ENCODE results near the gene MUCL3. TPM values are rescaled to one million over a fixed set of nuclear protein-coding genes. Genes with fewer than 3 reads are reported as not detected.

Gene MUCL3, protein sequence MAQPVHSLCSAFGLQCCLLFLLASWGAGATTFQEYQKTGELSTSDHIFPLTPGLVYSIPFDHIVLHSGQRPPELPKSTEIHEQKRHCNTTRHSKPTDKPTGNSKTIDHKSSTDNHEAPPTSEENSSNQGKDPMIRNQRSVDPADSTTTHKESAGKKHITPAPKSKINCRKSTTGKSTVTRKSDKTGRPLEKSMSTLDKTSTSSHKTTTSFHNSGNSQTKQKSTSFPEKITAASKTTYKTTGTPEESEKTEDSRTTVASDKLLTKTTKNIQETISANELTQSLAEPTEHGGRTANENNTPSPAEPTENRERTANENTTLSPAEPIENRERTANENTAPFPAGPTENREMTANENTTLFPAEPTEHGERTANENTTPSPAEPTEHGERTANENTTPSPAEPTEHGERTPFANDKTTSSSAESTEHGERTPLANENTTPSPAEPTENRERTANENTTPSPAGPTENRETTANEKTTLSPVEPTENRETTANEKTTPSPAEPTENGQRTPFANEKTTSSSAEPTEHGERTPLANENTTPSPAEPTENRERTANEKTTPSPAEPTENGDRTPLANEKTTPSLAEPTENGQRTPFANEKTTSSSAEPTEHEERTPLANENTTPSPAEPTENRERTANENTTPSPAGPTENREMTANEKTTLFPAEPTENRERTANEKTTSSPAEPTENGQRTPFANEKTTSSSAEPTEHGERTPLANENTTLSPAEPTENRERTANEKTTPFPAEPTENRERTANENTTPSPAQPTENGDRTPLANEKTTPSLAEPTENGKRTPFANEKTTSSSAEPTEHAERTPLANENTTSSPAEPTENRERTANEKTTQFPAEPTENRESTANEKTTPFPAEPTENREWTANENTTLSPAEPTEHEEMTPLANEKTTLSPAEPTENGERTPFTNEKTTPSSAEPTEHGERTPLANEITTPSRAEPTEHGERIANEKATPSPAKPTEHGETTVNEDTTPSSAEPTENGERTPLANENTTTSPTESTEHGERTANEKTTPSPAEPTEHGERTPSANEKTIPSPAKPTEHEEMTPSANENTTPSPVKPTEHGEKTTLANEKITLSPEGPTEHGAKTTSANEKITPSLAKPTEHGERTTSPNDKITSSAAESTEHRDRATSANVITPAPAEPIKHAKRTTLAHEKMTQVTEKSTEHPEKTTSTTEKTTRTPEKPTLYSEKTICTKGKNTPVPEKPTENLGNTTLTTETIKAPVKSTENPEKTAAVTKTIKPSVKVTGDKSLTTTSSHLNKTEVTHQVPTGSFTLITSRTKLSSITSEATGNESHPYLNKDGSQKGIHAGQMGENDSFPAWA (N-terminal part only)
- not detected in 2 replicates for total RNA-seq

DNA sequence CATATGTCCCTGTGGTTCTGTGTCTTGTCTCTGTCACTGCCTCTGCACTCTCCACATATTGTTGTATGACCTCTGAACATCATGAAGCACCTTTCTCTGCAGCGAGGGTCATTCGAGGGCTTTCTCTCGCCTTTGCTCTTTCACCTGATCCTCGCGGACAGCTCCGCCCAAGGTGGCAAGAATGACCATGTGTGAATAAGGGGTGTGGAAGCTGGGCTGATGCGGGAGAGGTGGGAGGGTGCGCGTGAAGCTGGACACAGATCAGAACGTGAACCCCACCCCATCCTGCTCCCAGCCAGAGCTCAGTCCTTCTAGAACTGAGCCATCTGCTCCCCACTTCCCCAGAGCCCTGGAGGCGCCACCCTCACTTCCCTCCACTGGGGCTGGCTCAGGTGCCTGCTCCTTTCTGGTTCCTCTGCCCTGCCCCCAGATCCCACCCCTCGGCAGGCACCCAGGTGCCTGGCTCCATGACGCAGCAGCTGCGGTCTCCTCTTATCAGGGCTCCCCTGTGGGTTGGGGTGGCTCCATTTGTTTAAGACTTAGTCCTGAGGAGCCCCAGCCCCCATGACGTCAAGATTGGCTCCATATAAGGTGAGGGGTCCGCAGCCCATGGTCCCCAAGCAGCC, at the start of gene MUCL3:
Gene MUCL3 (plus strand): TSS at position 613 of the 626 bp plus-strand sequence. CDS start 27 bp downstream, outside the sequence.
- no peaks in the 10 kb centered on the region for H3K4me1 Mint-ChIP-seq (ENCODE audit: low read depth)
- H3K27ac Mint-ChIP-seq, result no peak within 1 kb of the TSS
- H3K4me3 Mint-ChIP-seq (ENCODE audit: low read depth), result no peak within 1 kb of the TSS
- intact Hi-C loops (cut with micrococcal nuclease), result no loop called here
- H3K27me3 Mint-ChIP-seq (ENCODE audit: low read depth), result peaks cover 45% of the 10 kb centered on the region
- no peaks in the 10 kb centered on the region for H3K9me3 Mint-ChIP-seq
- DNase-seq (ENCODE audit: low spot score), result no peak
- no peaks in the 10 kb centered on the region for H3K36me3 Mint-ChIP-seq (ENCODE audit: low read depth)

DNA sequence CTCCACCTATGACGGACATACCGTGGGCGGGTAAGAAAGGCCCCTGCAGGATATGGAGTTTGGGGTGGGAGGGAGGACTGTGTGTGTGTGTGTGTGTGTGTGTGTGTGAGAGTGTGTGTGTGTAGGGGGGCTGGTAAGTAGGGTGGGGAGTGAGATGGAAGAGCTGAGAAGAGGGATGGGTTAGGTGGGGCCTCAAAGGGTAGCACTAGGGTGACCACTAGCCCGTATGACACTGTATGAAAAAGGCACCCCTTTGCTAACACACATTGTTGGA, 49.4 kb upstream of the MUCL3 start:
- Mint-ChIP-seq H3K27me3 (ENCODE audit: low read depth) (peaks cover 2% of the 10 kb centered on the region), H3K4me3 (ENCODE audit: low read depth) (no peak overlapping the region), H3K36me3 (ENCODE audit: low read depth) (no peaks in the 10 kb centered on the region), H3K9me3 (no peaks in the 10 kb centered on the region), H3K27ac (no peak overlapping the region), H3K4me1 (ENCODE audit: low read depth) (peaks cover 3% of the 10 kb centered on the region)
- intact Hi-C loops (cut with micrococcal nuclease), result no loop called here
- no peak for DNase-seq (ENCODE audit: low spot score)

DNA sequence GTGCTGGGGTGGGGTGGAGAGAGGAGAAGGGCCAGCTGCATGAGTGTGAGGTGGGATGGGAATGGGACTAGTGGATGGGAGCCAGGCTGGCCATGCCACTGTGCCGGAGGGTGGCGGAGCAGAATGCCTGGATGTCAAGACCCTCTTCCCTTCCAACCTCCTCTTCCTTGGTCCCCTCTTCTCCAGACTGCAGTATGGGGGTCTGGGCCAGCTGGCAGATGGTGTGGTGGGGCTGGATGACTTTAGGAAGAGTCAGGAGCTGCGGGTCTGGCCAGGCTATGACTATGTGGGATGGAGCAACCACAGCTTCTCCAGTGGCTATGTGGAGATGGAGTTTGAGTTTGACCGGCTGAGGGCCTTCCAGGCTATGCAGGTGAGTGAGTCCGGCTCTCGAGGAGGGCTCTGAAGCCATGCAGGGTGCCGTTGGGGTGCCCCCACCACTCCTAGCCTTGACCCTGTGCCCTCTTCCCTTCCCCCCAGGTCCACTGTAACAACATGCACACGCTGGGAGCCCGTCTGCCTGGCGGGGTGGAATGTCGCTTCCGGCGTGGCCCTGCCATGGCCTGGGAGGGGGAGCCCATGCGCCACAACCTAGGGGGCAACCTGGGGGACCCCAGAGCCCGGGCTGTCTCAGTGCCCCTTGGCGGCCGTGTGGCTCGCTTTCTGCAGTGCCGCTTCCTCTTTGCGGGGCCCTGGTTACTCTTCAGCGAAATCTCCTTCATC, 48.8 kb upstream of the MUCL3 start:
- H3K4me3 Mint-ChIP-seq (ENCODE audit: low read depth), result no peak overlapping the region
- H3K27me3 Mint-ChIP-seq (ENCODE audit: low read depth), result peaks cover under 1% of the 10 kb centered on the region
- no peaks in the 10 kb centered on the region for H3K36me3 Mint-ChIP-seq (ENCODE audit: low read depth)
- no peaks in the 10 kb centered on the region for H3K9me3 Mint-ChIP-seq
- intact Hi-C loops (cut with micrococcal nuclease), result no loop called here
- no peaks in the 10 kb centered on the region for H3K4me1 Mint-ChIP-seq (ENCODE audit: low read depth)
- no peak for DNase-seq (ENCODE audit: low spot score)
- no peak overlapping the region for H3K27ac Mint-ChIP-seq

DNA sequence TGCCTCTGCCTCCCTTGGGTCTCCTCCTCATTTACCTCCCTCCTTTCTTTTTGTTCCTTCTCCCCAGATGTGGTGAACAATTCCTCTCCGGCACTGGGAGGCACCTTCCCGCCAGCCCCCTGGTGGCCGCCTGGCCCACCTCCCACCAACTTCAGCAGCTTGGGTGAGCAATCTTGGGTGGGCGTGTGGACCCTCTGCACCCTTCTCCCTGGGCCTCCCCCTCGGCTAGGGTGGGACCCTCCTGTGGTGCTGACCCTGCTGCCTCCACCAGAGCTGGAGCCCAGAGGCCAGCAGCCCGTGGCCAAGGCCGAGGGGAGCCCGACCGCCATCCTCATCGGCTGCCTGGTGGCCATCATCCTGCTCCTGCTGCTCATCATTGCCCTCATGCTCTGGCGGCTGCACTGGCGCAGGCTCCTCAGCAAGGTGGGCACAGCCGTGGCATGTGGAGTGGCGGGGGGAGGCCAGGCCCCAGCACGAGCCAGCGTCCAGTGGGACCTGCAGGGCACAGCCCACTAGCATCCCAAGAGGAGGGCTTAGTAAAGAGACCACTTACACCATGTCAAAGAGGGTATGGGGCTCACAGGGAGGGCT, 47.7 kb upstream of the MUCL3 start:
- H3K4me3 Mint-ChIP-seq (ENCODE audit: low read depth), result no peak overlapping the region
- H3K27me3 Mint-ChIP-seq (ENCODE audit: low read depth), result no peaks in the 10 kb centered on the region
- intact Hi-C loops (cut with micrococcal nuclease), result no loop called here
- H3K27ac Mint-ChIP-seq, result no peak overlapping the region
- H3K9me3 Mint-ChIP-seq, result no peaks in the 10 kb centered on the region
- H3K36me3 Mint-ChIP-seq (ENCODE audit: low read depth), result no peaks in the 10 kb centered on the region
- no peak for DNase-seq (ENCODE audit: low spot score)
- H3K4me1 Mint-ChIP-seq (ENCODE audit: low read depth), result no peaks in the 10 kb centered on the region

DNA sequence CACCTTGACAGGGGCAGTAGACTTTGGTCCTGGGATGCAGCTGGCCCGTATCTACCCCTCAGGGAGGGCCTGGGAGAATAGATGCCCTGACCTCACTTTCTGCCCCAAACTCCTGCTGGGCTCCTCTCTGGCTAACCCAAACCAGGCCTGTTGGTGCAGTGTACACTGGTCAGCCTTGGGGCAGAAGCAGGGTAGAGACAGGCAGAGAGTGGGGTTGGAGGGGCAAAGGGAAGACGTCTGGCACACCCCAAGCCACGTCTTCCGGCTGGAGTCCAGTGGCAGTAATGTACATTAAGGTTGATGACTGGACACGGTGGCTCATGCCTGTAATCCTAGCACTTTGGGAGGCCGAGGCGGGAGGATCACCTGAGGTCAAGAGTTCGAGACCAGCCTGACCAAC, 47.1 kb upstream of the MUCL3 start:
- DNase-seq (ENCODE audit: low spot score), result no peak
- Mint-ChIP-seq H3K27ac (no peak overlapping the region), H3K4me3 (ENCODE audit: low read depth) (no peak overlapping the region), H3K4me1 (ENCODE audit: low read depth) (no peaks in the 10 kb centered on the region), H3K36me3 (ENCODE audit: low read depth) (no peaks in the 10 kb centered on the region), H3K9me3 (no peaks in the 10 kb centered on the region), H3K27me3 (ENCODE audit: low read depth) (no peaks in the 10 kb centered on the region)
- intact Hi-C loops (cut with micrococcal nuclease), result no loop called here

DNA sequence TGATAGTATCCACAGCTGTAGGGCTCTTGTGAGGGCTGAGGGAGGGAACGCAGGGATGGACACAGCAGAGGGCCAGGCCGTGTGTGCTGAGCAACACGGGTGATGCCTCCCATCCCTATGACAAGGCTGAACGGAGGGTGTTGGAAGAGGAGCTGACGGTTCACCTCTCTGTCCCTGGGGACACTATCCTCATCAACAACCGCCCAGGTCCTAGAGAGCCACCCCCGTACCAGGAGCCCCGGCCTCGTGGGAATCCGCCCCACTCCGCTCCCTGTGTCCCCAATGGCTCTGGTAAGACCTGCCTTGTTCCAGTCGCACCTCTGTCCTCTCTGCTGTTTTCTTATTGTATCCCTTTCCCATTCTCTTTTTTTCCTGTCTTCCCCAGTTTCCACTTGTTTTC, 46.4 kb upstream of the MUCL3 start:
- Mint-ChIP-seq H3K27me3 (ENCODE audit: low read depth) (no peaks in the 10 kb centered on the region), H3K4me3 (ENCODE audit: low read depth) (no peak overlapping the region), H3K4me1 (ENCODE audit: low read depth) (no peaks in the 10 kb centered on the region), H3K27ac (no peak overlapping the region), H3K9me3 (no peaks in the 10 kb centered on the region), H3K36me3 (ENCODE audit: low read depth) (no peaks in the 10 kb centered on the region)
- no peak for DNase-seq (ENCODE audit: low spot score)
- intact Hi-C loops (cut with micrococcal nuclease), result no loop called here

DNA sequence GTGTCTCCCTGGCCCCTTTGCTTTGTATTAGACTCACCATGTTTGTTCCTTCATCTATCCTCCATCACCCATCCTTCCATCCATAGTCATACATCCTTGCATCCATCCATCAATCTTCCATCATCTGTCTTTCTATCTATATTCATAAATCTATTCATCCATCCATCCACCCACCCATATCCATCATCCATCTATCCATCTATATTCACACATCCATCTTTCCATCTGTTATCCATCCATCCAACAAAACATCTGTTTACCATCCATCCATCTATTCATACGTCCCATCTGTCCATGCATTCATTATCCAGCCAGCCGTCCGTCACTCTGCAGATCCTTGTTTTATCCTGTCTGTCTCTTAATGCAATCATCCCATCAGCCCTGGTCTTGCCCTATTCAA, 45.8 kb upstream of the MUCL3 start:
- no peaks in the 10 kb centered on the region for H3K4me1 Mint-ChIP-seq (ENCODE audit: low read depth)
- no peaks in the 10 kb centered on the region for H3K27me3 Mint-ChIP-seq (ENCODE audit: low read depth)
- no peak for DNase-seq (ENCODE audit: low spot score)
- H3K27ac Mint-ChIP-seq, result no peak overlapping the region
- intact Hi-C loops (cut with micrococcal nuclease), result no loop called here
- H3K9me3 Mint-ChIP-seq, result no peaks in the 10 kb centered on the region
- H3K36me3 Mint-ChIP-seq (ENCODE audit: low read depth), result no peaks in the 10 kb centered on the region
- no peak overlapping the region for H3K4me3 Mint-ChIP-seq (ENCODE audit: low read depth)

DNA sequence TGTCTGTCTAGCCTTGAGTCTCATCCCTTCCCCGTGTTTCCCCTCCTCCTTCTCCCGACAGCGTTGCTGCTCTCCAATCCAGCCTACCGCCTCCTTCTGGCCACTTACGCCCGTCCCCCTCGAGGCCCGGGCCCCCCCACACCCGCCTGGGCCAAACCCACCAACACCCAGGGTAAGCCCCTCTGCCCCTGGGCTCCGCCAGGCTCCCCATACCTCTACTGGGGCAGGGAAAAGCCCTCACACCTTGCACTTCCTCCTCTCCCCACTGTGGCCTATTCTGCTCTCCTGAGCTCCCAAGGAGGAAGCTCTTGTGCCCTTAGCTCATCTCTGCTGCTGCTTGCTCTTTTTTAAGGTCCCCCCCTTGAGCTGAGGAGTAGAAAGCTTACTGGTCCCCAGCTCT, 45.4 kb upstream of the MUCL3 start:
- DNase-seq (ENCODE audit: low spot score), result no peak
- Mint-ChIP-seq H3K9me3 (no peaks in the 10 kb centered on the region), H3K27ac (no peak overlapping the region), H3K4me3 (ENCODE audit: low read depth) (no peak overlapping the region), H3K4me1 (ENCODE audit: low read depth) (no peaks in the 10 kb centered on the region), H3K36me3 (ENCODE audit: low read depth) (no peaks in the 10 kb centered on the region), H3K27me3 (ENCODE audit: low read depth) (no peaks in the 10 kb centered on the region)
- intact Hi-C loops (cut with micrococcal nuclease), result no loop called here

DNA sequence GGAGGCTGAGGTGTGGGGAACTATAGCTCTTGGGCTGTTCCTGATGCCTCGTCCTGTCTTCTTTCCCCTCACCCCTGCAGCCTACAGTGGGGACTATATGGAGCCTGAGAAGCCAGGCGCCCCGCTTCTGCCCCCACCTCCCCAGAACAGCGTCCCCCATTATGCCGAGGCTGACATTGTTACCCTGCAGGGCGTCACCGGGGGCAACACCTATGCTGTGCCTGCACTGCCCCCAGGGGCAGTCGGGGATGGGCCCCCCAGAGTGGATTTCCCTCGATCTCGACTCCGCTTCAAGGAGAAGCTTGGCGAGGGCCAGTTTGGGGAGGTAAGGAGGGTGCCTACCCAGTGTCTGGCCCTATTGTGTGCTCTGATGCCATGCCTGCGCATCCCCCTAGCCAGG, 44.2 kb upstream of the MUCL3 start:
- DNase-seq (ENCODE audit: low spot score), result no peak
- Mint-ChIP-seq H3K27ac (no peak overlapping the region), H3K36me3 (ENCODE audit: low read depth) (no peaks in the 10 kb centered on the region), H3K27me3 (ENCODE audit: low read depth) (no peaks in the 10 kb centered on the region), H3K4me3 (ENCODE audit: low read depth) (no peak overlapping the region), H3K9me3 (no peaks in the 10 kb centered on the region), H3K4me1 (ENCODE audit: low read depth) (no peaks in the 10 kb centered on the region)
- intact Hi-C loops (cut with micrococcal nuclease), result no loop called here

DNA sequence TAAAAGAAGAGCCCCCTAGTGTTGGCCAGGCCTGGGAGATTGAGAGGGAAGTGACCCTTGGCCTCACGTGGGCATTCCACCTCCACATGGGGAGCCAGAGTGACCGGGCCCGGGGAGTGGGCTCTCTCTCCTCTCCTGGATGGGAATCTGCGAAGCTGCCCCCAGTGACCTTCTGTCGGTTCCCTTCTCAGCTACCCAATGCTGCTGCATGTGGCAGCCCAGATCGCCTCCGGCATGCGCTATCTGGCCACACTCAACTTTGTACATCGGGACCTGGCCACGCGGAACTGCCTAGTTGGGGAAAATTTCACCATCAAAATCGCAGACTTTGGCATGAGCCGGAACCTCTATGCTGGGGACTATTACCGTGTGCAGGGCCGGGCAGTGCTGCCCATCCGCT, 42.9 kb upstream of the MUCL3 start:
- Mint-ChIP-seq H3K27me3 (ENCODE audit: low read depth) (no peaks in the 10 kb centered on the region), H3K9me3 (no peaks in the 10 kb centered on the region)
- intact Hi-C loops (cut with micrococcal nuclease), result no loop called here

DNA sequence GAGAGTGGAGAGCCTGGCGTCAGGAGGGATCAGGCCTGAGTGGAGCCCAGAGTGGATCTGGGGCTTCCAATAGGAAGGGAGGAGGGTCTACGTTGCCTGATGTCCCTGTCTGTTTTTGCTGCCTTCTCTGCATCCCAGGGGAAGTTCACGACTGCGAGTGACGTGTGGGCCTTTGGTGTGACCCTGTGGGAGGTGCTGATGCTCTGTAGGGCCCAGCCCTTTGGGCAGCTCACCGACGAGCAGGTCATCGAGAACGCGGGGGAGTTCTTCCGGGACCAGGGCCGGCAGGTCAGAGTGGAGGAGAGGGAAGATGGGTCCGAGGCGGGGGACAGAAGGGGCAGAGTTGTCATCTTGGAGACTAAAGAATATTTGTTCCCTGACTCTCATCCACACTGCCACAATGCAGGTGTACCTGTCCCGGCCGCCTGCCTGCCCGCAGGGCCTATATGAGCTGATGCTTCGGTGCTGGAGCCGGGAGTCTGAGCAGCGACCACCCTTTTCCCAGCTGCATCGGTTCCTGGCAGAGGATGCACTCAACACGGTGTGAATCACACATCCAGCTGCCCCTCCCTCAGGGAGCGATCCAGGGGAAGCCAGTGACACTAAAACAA, 41.9 kb upstream of the MUCL3 start:
- Mint-ChIP-seq H3K27me3 (ENCODE audit: low read depth) (no peaks in the 10 kb centered on the region), H3K4me3 (ENCODE audit: low read depth) (no peak overlapping the region), H3K27ac (no peak overlapping the region), H3K9me3 (no peaks in the 10 kb centered on the region), H3K36me3 (ENCODE audit: low read depth) (no peaks in the 10 kb centered on the region), H3K4me1 (ENCODE audit: low read depth) (peaks cover 1% of the 10 kb centered on the region)
- DNase-seq (ENCODE audit: low spot score), result no peak
- intact Hi-C loops (cut with micrococcal nuclease), result no loop called here

More for the DNA sequence above, 42.9 kb upstream of the MUCL3 start:
- Mint-ChIP-seq H3K4me3 (ENCODE audit: low read depth) (no peak overlapping the region), H3K27ac (no peak overlapping the region), H3K4me1 (ENCODE audit: low read depth) (peaks cover 1% of the 10 kb centered on the region), H3K36me3 (ENCODE audit: low read depth) (no peaks in the 10 kb centered on the region)
- DNase-seq (ENCODE audit: low spot score), result no peak

Measured in activated T-helper 2 cell treated with anti-CD3 and anti-CD28 coated beads, Interferon-gamma antibody, Interleukin-2, Interleukin-4, amounts not matched to agents 10 μg/mL and 5 μg/mL and 100 μg/mL, durations not matched to agents 14 hours and 24 hours and 36 hours (primary cell).